Colonic mucosa (tissue), 4 donors: ENCODE data around the gene GPR26. TPM values are rescaled to one million over a fixed set of nuclear protein-coding genes. Genes with fewer than 3 reads are reported as not detected.

ENCODE experiments used
- DNase-seq: peaks from one replicate; pipeline ENCODE4 v3.0.0-alpha.2; 2020
- H3K27ac ChIP-seq: fragments of 200-600 bp; one replicate; pipeline ENCODE4 v1.8.0; 2021
- H3K27me3 ChIP-seq: fragments of 200-600 bp; one replicate; pipeline ENCODE4 v1.8.0; 2021
- H3K36me3 ChIP-seq: fragments of 200-600 bp; one replicate; pipeline ENCODE4 v1.8.0; 2021
- H3K4me1 ChIP-seq: fragments of 200-600 bp; one replicate; pipeline ENCODE4 v1.8.0; 2021; ENCODE audit warnings: mild to moderate bottlenecking
- H3K4me3 ChIP-seq: fragments of 200-600 bp; one replicate; pipeline ENCODE4 v1.8.0; 2021
- H3K9ac ChIP-seq, 2 donors: one replicate each; pipeline ENCODE4 v1.7.0; 2013; ENCODE audit warnings: control low read depth in 2 of 2, low read depth in 2 of 2, low read length in 2 of 2
- H3K9me3 ChIP-seq: fragments of 200-600 bp; one replicate; pipeline ENCODE4 v1.8.0; 2021
- CTCF ChIP-seq: fragments of 200-600 bp; IDR thresholded peaks from one replicate; pipeline ENCODE4 v1.8.0; 2022; ENCODE audit warnings: antibody characterized with exemption, mild to moderate bottlenecking
- intact Hi-C: fragments of 100-400 bp; cut with DNase I; formaldehyde crosslinking; loops from one replicate; pipeline ENCODE4 v1.14.1; 2022
- total RNA-seq, 2 donors: library from RNA; stranded (reverse); fragmentation: NEBNext Ultra II Directional in 1 of 2; extraction: Animal tissue kit (Norgen Biotek cat#: 25700) in 1 of 2; gene quantifications; one replicate each; pipeline ENCODE4 v1.2.1, GENCODE V29; 2021
- donor health status: healthy.
- donor health status: DM: no; HTN: no; CAD: no.
- donor health status: DM: no; HTN: no; CAD: no.

GPR26 gene
- total RNA-seq, 2 donors from 2014 or later, result not detected

GRCh38 chr10:123635131-123635530 lies 31.0 kb upstream of the GPR26 start:
- TF ChIP-seq CTCF, result no peak
- Histone ChIP-seq H3K36me3 (no peaks in the 10 kb centered on the region), H3K27ac (no peak overlapping the region), H3K4me1 (no peaks in the 10 kb centered on the region), H3K9me3 (no peaks in the 10 kb centered on the region), H3K4me3 (no peak overlapping the region), H3K27me3 (no peaks in the 10 kb centered on the region), H3K9ac (no peak overlapping the region)
- intact Hi-C loops, result no loop called here
- DNase-seq, result no peak

GRCh38 chr10:123635745-123636144 lies 30.4 kb upstream of the GPR26 start:
- no peak overlapping the region for H3K27ac ChIP-seq
- TF ChIP-seq CTCF, result no peak

GRCh38 chr10:123636598-123637325 lies 29.4 kb upstream of the GPR26 start:
- DNase-seq, result no peak
- Histone ChIP-seq H3K4me1 (no peaks in the 10 kb centered on the region), H3K4me3 (no peak overlapping the region), H3K36me3 (no peaks in the 10 kb centered on the region), H3K9me3 (no peaks in the 10 kb centered on the region), H3K9ac (no peak overlapping the region), H3K27me3 (no peaks in the 10 kb centered on the region), H3K27ac (no peak overlapping the region)
- intact Hi-C loops, result no loop called here
- no peak for TF ChIP-seq CTCF

More at GRCh38 chr10:123635745-123636144, 30.4 kb upstream of the GPR26 start:
- H3K9ac ChIP-seq, result no peak overlapping the region
- intact Hi-C loops, result no loop called here
- no peaks in the 10 kb centered on the region for H3K27me3 ChIP-seq
- no peaks in the 10 kb centered on the region for H3K36me3 ChIP-seq
- no peak for DNase-seq
- H3K4me3 ChIP-seq, result no peak overlapping the region
- no peaks in the 10 kb centered on the region for H3K4me1 ChIP-seq
- no peaks in the 10 kb centered on the region for H3K9me3 ChIP-seq

- H3K27me3 ChIP-seq, result no peaks in the 10 kb centered on the region
- TF ChIP-seq CTCF, result no peak
- H3K4me3 ChIP-seq, result no peak overlapping the region
- no peaks in the 10 kb centered on the region for H3K4me1 ChIP-seq
- H3K9me3 ChIP-seq, result no peaks in the 10 kb centered on the region
- no peak overlapping the region for H3K27ac ChIP-seq
- intact Hi-C loops, result no loop called here
- H3K9ac ChIP-seq, result no peak overlapping the region
- DNase-seq, result no peak
- H3K36me3 ChIP-seq, result no peaks in the 10 kb centered on the region
These were observed 28.8 kb upstream of the GPR26 start for GRCh38 chr10:123637326-123637880.

- H3K9me3 ChIP-seq, result no peaks in the 10 kb centered on the region
- intact Hi-C loops, result no loop called here
- H3K27me3 ChIP-seq, result no peaks in the 10 kb centered on the region
These were observed 27.0 kb upstream of the GPR26 start for GRCh38 chr10:123639131-123639530.

More at GRCh38 chr10:123639131-123639530, 27.0 kb upstream of the GPR26 start:
- Histone ChIP-seq H3K4me1 (no peaks in the 10 kb centered on the region), H3K9ac (no peak overlapping the region), H3K4me3 (no peak overlapping the region), H3K36me3 (no peaks in the 10 kb centered on the region), H3K27ac (no peak overlapping the region)
- TF ChIP-seq CTCF, result no peak
- DNase-seq, result no peak
